HG03571 (cell line): ENCODE measurements around the gene GIMD1.
"Not testable (repeated sequence)": the region's sequence is repeated elsewhere in the genome, so short reads cannot be mapped to it uniquely, and the experiment has no call there.

Experiments
- ATAC-seq: cut with Tn5 transposase; IDR thresholded peaks from one replicate; pipeline ENCODE4 v1.9.1; 2021; ENCODE audit not compliant: unreplicated experiment

Gene GIMD1

GRCh38 chr4:106353786-106354185, 14.8 kb downstream of the GIMD1 start:
- no peak for ATAC-seq

GRCh38 chr4:106351016-106351415, 17.6 kb downstream of the GIMD1 start:
- no peak for ATAC-seq

GRCh38 chr4:106347167-106347566, 21.4 kb downstream of the GIMD1 start:
- ATAC-seq, result no peak

- no peak for ATAC-seq
These were observed 24.0 kb downstream of the GIMD1 start for GRCh38 chr4:106344647-106344970.

- no peak for ATAC-seq
These were observed 24.5 kb downstream of the GIMD1 start for GRCh38 chr4:106343865-106344646.

- no peak for ATAC-seq
These were observed 27.8 kb downstream of the GIMD1 start for GRCh38 chr4:106340774-106341173.

- no peak for ATAC-seq
These were observed 29.1 kb downstream of the GIMD1 start for GRCh38 chr4:106339431-106339830.

- no peak for ATAC-seq
These were observed 29.9 kb downstream of the GIMD1 start for GRCh38 chr4:106338671-106339070.

- ATAC-seq, result no peak
These were observed 30.7 kb downstream of the GIMD1 start for GRCh38 chr4:106337916-106338315.

- ATAC-seq, result no peak
These were observed 32.0 kb downstream of the GIMD1 start for GRCh38 chr4:106336618-106337017.

GRCh38 chr4:106334741-106335470, 33.7 kb downstream of the GIMD1 start:
- ATAC-seq, result no peak

GRCh38 chr4:106333186-106333585, 35.4 kb downstream of the GIMD1 start:
- no peak for ATAC-seq

GRCh38 chr4:106329041-106329618, 39.4 kb downstream of the GIMD1 start:
- ATAC-seq, result peak; percentile 50

- no peak for ATAC-seq
These were observed 42.8 kb downstream of the GIMD1 start for GRCh38 chr4:106325800-106326199.

- no peak for ATAC-seq
These were observed 45.5 kb downstream of the GIMD1 start for GRCh38 chr4:106323119-106323518.

- not testable (repeated sequence) for ATAC-seq
These were observed 46.8 kb downstream of the GIMD1 start for GRCh38 chr4:106321814-106322213.

GRCh38 chr4:106321168-106321567, 47.4 kb downstream of the GIMD1 start:
- ATAC-seq, result not testable (repeated sequence)

GRCh38 chr4:106320235-106320634, 48.3 kb downstream of the GIMD1 start:
- no peak for ATAC-seq

GRCh38 chr4:106318511-106318910, 50.1 kb downstream of the GIMD1 start:
- ATAC-seq, result no peak

- no peak for ATAC-seq
These were observed 50.8 kb downstream of the GIMD1 start for GRCh38 chr4:106317815-106318214.

GRCh38 chr4:106316773-106317409, 51.7 kb downstream of the GIMD1 start:
- ATAC-seq, result peak; percentile 1
